CD14-positive monocyte (primary cell): Measurements from ENCODE around the gene DPM3. TPM values are rescaled to one million over a fixed set of nuclear protein-coding genes. Genes with fewer than 3 reads are reported as not detected.

ENCODE experiments used
- DNase-seq, 3 donors: peaks; one replicate each; pipeline ENCODE4 v3.0.0-alpha.2; 2011 to 2022
- H2AFZ ChIP-seq: 2 replicates; pipeline ENCODE4 v1.6.0; 2012; ENCODE audit warnings: mild to moderate bottlenecking, low read depth, low read length, inconsistent platforms; ENCODE audit not compliant: insufficient read depth, poor library complexity, severe bottlenecking
- H3K27ac ChIP-seq, 2 donors: 1 replicate in 1 of 2; 2 replicates in 1 of 2; pipeline ENCODE4 v1.5.1; 2012 to 2013; ENCODE audit warnings: low read length in 2 of 2, control low read depth in 1 of 2, inconsistent platforms in 1 of 2, low read depth in 1 of 2, mild to moderate bottlenecking in 1 of 2
- H3K27me3 ChIP-seq, 2 donors: one replicate each; pipeline versions ENCODE4 v1.6.0 to v1.6.1; 2011 to 2013; ENCODE audit warnings: low read length in 2 of 2; ENCODE audit not compliant: control insufficient read depth in 2 of 2, insufficient read depth in 2 of 2
- H3K36me3 ChIP-seq, 2 donors: replicated peaks in 1 of 2; 1 replicate in 1 of 2; 2 replicates in 1 of 2; pipeline versions ENCODE4 v1.5.1 to v1.6.1; 2012 to 2013; ENCODE audit warnings: low read length in 2 of 2, control low read depth in 1 of 2, inconsistent platforms in 1 of 2, mild to moderate bottlenecking in 1 of 2; ENCODE audit not compliant: insufficient read depth in 2 of 2, control insufficient read depth in 1 of 2
- H3K4me1 ChIP-seq, 2 donors: 1 replicate in 1 of 2; 2 replicates in 1 of 2; pipeline versions ENCODE4 v1.5.1 to v1.6.1; 2012 to 2013; ENCODE audit warnings: low read length in 2 of 2, control low read depth in 1 of 2, inconsistent platforms in 1 of 2, mild to moderate bottlenecking in 1 of 2, moderate library complexity in 1 of 2; ENCODE audit not compliant: insufficient read depth in 2 of 2, control insufficient read depth in 1 of 2
- H3K4me2 ChIP-seq: replicated peaks from 2 replicates; pipeline ENCODE3; 2012; ENCODE audit warnings: low read length, moderate library complexity, mild to moderate bottlenecking; ENCODE audit not compliant: poor library complexity, severe bottlenecking; ENCODE audit errors: extremely low read depth
- H3K4me3 ChIP-seq, 3 experiments: fragments of 200-600 bp in 1 of 3; sonication (generic) in 1 of 3; replicated peaks in 1 of 3; 1 replicate in 2 of 3; 2 replicates in 1 of 3; pipeline ENCODE4 v1.5.1; 2011 to 2013; ENCODE audit warnings: low read length in 3 of 3, mild to moderate bottlenecking in 3 of 3, control low read depth in 2 of 3, low read depth in 2 of 3, inconsistent platforms in 1 of 3, moderate library complexity in 1 of 3
- H3K79me2 ChIP-seq: 2 replicates; pipeline ENCODE4 v1.6.0; 2012; ENCODE audit warnings: mild to moderate bottlenecking, control low read depth, inconsistent platforms, low read length, moderate library complexity; ENCODE audit not compliant: insufficient read depth
- H3K9ac ChIP-seq: 2 replicates; pipeline ENCODE4 v1.6.0; 2017; ENCODE audit warnings: low read length, mild to moderate bottlenecking; ENCODE audit not compliant: insufficient read depth, poor library complexity, severe bottlenecking
- H3K9me3 ChIP-seq, 2 donors: replicated peaks in 1 of 2; 1 replicate in 1 of 2; 2 replicates in 1 of 2; pipeline versions ENCODE4 v1.5.1 to v1.6.1; 2012 to 2013; ENCODE audit warnings: low read length in 2 of 2, control low read depth in 1 of 2; ENCODE audit not compliant: control insufficient read depth in 1 of 2, insufficient read depth in 1 of 2
- H4K20me1 ChIP-seq: 2 replicates; pipeline ENCODE4 v1.6.0; 2012; ENCODE audit warnings: mild to moderate bottlenecking, low read length, control low read depth, moderate library complexity; ENCODE audit not compliant: insufficient read depth
- H3K27ac Mint-ChIP-seq, 7 donors: one replicate each; pipeline ENCODE4 v1.8.0; 2020; ENCODE audit warnings: mild to moderate bottlenecking in 7 of 7, mixed read lengths in 7 of 7, moderate library complexity in 6 of 7, inconsistent platforms in 2 of 7
- H3K27me3 Mint-ChIP-seq, 3 donors: one replicate each; pipeline ENCODE4 v1.8.0; 2021 to 2022; ENCODE audit warnings: low read depth in 3 of 3, mild to moderate bottlenecking in 3 of 3, mixed read lengths in 3 of 3, moderate library complexity in 3 of 3, inconsistent platforms in 1 of 3
- H3K36me3 Mint-ChIP-seq, 2 donors: one replicate each; pipeline ENCODE4 v1.8.0; 2020; ENCODE audit warnings: mixed read lengths in 2 of 2, inconsistent platforms in 1 of 2, mild to moderate bottlenecking in 1 of 2
- H3K4me1 Mint-ChIP-seq: one replicate; pipeline ENCODE4 v1.8.0; 2020; ENCODE audit warnings: mild to moderate bottlenecking, mixed read lengths
- H3K4me3 Mint-ChIP-seq, 2 donors: one replicate each; pipeline ENCODE4 v1.8.0; 2020; ENCODE audit warnings: mild to moderate bottlenecking in 2 of 2, mixed read lengths in 2 of 2, moderate library complexity in 1 of 2
- H3K9me3 Mint-ChIP-seq, 7 donors: one replicate each; pipeline ENCODE4 v1.8.0; 2020 to 2022; ENCODE audit warnings: mixed read lengths in 7 of 7, mild to moderate bottlenecking in 6 of 7, moderate library complexity in 6 of 7, inconsistent platforms in 2 of 7
- CTCF ChIP-seq: fragments of 200-600 bp; IDR thresholded peaks from one replicate; pipeline ENCODE4 v1.8.0; 2022; ENCODE audit warnings: antibody characterized with exemption, mild to moderate bottlenecking
- WGBS: methylation state at CpG from one replicate; pipeline ENCODE4 v1.1.5; 2013; ENCODE audit warnings: missing lambda C conversion rate; ENCODE audit not compliant: insufficient coverage; 5-methylcytosine and 5-hydroxymethylcytosine counted together
- intact Hi-C, 2 donors: fragments of 100-400 bp; cut with micrococcal nuclease; formaldehyde crosslinking; loops; one replicate each; pipeline versions ENCODE4 v1.15.0 to v1.15.1; 2023
- polyA plus RNA-seq, 3 donors: library from polyadenylated mRNA; depleted of rRNA in 1 of 3; unstranded in 2 of 3; stranded (reverse) in 1 of 3; fragments of 300-500 nt in 2 of 3; fragments of >200 nt in 1 of 3; fragmentation: Illumina TruSeq in 2 of 3; gene quantifications; 1 replicate in 2 of 3; 2 replicates in 1 of 3; pipeline ENCODE4 v1.2.3, GENCODE V29; 2012 to 2021

Gene DPM3
- polyA plus RNA-seq, 3 donors: 99.9 to 141 (median 105) TPM

DNA sequence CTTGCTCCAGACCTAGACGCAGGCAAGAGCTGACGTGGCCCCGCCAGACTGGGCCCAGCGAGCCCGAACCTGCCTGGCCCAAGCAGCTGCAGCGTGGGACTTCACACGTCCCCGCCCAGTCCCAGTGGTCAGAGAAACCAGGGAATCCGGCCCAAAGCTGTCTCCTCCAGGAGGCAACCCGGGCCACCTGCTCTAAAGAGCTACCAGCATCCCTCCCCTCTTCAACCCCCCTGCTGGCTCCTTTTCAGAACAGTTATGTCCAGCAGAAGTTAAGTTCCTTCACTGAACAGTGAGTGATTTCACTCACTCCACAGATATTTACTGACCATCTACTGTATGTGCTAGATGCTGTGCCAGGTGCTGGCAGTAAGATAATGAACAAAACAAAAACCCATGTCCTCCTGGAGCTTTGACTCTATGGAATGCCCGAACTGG is 14.8 kb downstream of the DPM3 start:
- H2AFZ ChIP-seq: no peak overlapping the region
- no peak overlapping the region for H3K27ac ChIP-seq
- H3K36me3 ChIP-seq: no peaks in the 10 kb centered on the region
- DNase-seq: no peak
- H3K4me2 ChIP-seq: no peak overlapping the region
- WGBS: over 99% methylated on average over 10 of the region's 11 CpGs
- no peak overlapping the region for H3K4me3 ChIP-seq
- Mint-ChIP-seq H3K4me3 (peak overlapping the region in 1 of 2 donors; percentile 84), H3K27ac (no peak overlapping the region), H3K4me1 (peaks cover 34% of the 10 kb centered on the region), H3K27me3 (peaks cover 61 to 83% (median 68%) of the 10 kb centered on the region in 3 donors), H3K9me3 (peaks cover 0 to 22% (median 11%) of the 10 kb centered on the region in 7 donors), H3K36me3 (peaks cover 5 to 20% of the 10 kb centered on the region in 2 donors)
- no peaks in the 10 kb centered on the region for H4K20me1 ChIP-seq
- peaks cover 45 to 60% of the 10 kb centered on the region in 2 donors for H3K27me3 ChIP-seq
- no peak for TF ChIP-seq CTCF
- intact Hi-C loops: loop anchor here (5.0 kb wide), 3 partner anchors 33 to 42 kb away; no protein-coding TSS in a partner anchor
- H3K79me2 ChIP-seq: no peaks in the 10 kb centered on the region
- no peak overlapping the region for H3K9ac ChIP-seq
- peaks cover 0 to 17% of the 10 kb centered on the region in 2 donors for H3K9me3 ChIP-seq
- peaks cover 25 to 33% of the 10 kb centered on the region in 2 donors for H3K4me1 ChIP-seq

DNA sequence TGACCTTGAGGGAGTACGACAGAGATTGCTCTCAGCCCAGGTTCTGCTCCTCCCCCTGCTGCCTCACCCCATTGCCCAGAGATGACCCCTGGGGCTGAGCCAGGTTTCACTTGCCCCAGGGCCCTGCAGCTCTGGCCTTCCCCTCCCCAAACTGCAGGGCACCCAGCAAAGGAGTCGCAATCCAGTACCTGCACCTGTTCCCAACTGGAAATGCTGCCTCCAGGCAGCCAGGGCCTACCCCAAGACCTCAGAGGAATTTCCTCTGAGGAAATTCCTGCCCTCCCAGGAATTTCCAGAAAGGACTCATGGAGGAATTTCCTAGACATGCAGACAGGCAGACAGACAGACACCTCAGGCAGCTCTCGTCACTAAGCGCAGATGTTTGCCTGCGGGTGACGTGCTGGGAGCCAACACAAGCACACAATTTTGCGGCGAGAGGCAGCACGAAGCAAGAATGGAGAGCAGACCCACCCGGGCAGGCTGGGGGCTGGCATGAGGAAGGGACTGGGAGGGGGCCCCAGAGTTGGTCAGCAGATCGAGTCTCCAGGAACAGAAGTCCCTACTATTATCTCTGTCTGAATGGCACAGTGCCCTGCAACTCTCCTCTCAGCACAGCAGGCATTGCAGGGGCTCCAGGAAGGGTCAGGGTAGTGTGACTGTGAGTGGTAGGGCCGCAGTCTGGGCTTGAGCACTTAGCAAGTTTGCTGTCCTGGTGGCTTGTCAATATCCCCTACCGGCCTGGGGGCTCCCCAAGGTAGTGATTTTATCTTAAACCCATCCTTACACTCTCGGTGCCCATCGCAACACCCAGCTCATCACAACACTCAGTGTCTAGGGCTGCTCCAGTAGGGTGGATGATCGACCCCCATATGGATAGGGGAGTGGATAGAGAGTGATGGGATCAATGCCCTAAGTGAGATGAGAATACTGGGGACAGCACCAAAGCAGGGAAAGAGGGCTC is 15.5 kb downstream of the DPM3 start:
- intact Hi-C loops: loop anchor here (5.0 kb wide), 3 partner anchors 32 to 43 kb away; no protein-coding TSS in a partner anchor
- Histone ChIP-seq H3K36me3 (no peaks in the 10 kb centered on the region), H3K27ac (no peak overlapping the region), H3K9me3 (peaks cover 0 to 17% of the 10 kb centered on the region in 2 donors), H4K20me1 (no peaks in the 10 kb centered on the region), H3K79me2 (no peaks in the 10 kb centered on the region), H3K4me1 (peaks cover 25 to 33% of the 10 kb centered on the region in 2 donors), H2AFZ (no peak overlapping the region), H3K9ac (no peak overlapping the region), H3K27me3 (peaks cover 39 to 57% of the 10 kb centered on the region in 2 donors), H3K4me2 (no peak overlapping the region), H3K4me3 (no peak overlapping the region)
- Mint-ChIP-seq H3K9me3 (peaks cover 0 to 22% (median 11%) of the 10 kb centered on the region in 7 donors), H3K27me3 (peaks cover 54 to 81% (median 66%) of the 10 kb centered on the region in 3 donors), H3K27ac (peak overlapping the region in 1 of 7 donors; percentile 88), H3K4me3 (peak overlapping the region in 1 of 2 donors; percentile 84), H3K36me3 (peaks cover 5 to 20% of the 10 kb centered on the region in 2 donors), H3K4me1 (peaks cover 30% of the 10 kb centered on the region)
- TF ChIP-seq CTCF: no peak
- WGBS: 95% methylated on average over 12 of the region's 16 CpGs
- no peak for DNase-seq
